Neural crest cell (in vitro differentiated cells): ENCODE data around the gene SNAPC2. TPM values are rescaled to one million over a fixed set of nuclear protein-coding genes. Genes with fewer than 3 reads are reported as not detected.

Experiments
- DNase-seq: peaks from one replicate; pipeline ENCODE4 v3.0.0; 2021; ENCODE audit warnings: low read depth, mixed read lengths, low spot score
- H3K27ac Mint-ChIP-seq: one replicate; pipeline ENCODE4 v1.8.0; 2021; ENCODE audit warnings: mild to moderate bottlenecking, mixed read lengths; ENCODE audit not compliant: unreplicated experiment
- H3K27me3 Mint-ChIP-seq: 2 replicates; pipeline ENCODE4 v1.8.0; 2021; ENCODE audit warnings: low read depth, mild to moderate bottlenecking, mixed read lengths
- H3K36me3 Mint-ChIP-seq: 2 replicates; pipeline ENCODE4 v1.8.0; 2021; ENCODE audit warnings: low read depth, mild to moderate bottlenecking, mixed read lengths
- H3K4me1 Mint-ChIP-seq: 2 replicates; pipeline ENCODE4 v1.8.0; 2021; ENCODE audit warnings: mixed read lengths
- H3K4me3 Mint-ChIP-seq: one replicate; pipeline ENCODE4 v1.8.0; 2021; ENCODE audit warnings: mild to moderate bottlenecking, mixed read lengths
- H3K9me3 Mint-ChIP-seq: 2 replicates; pipeline ENCODE4 v1.8.0; 2021; ENCODE audit warnings: mixed read lengths
- total RNA-seq: library from RNA; stranded (reverse); gene quantifications from 2 replicates; pipeline ENCODE4 v1.2.1, GENCODE V29; 2021
- TF ChIP-seq, protein P1 (sequence below): fragments of 200-600 bp; sonication (generic); conservative IDR thresholded peaks from 2 replicates; pipeline ENCODE4 v1.5.0; 2021; ENCODE audit warnings: antibody characterized with exemption, mild to moderate bottlenecking

SNAPC2 gene
- total RNA-seq, 1 donor from 2014 or later: 19.1 TPM

DNA sequence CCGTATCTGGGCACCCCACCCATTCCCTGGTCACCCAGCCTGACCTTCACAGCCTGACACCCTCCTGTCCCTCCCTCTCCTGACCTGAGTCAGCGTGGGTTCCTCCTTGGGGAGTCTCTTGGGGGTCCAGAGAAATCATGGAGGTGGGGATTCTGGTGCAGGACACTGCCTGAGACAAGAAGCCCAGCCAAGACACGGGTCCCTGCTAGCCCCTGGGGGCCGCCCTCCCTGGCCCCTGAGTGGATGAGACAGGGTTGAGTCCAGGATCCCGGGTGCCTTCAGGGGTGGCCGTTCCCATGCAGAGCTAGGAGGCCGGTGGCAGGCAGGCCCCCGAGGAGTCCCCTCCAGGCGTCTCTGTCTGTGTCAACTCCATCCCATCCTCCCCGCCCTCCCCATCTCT is 14.9 kb upstream of the SNAPC2 start:
- Mint-ChIP-seq H3K27me3 (peaks cover 6% of the 10 kb centered on the region), H3K27ac (no peak overlapping the region), H3K4me1 (peaks cover 25% of the 10 kb centered on the region), H3K4me3 (peak overlapping the region; percentile 93), H3K36me3 (peaks cover 2% of the 10 kb centered on the region), H3K9me3 (no peaks in the 10 kb centered on the region)
- TF ChIP-seq, protein P1, sequence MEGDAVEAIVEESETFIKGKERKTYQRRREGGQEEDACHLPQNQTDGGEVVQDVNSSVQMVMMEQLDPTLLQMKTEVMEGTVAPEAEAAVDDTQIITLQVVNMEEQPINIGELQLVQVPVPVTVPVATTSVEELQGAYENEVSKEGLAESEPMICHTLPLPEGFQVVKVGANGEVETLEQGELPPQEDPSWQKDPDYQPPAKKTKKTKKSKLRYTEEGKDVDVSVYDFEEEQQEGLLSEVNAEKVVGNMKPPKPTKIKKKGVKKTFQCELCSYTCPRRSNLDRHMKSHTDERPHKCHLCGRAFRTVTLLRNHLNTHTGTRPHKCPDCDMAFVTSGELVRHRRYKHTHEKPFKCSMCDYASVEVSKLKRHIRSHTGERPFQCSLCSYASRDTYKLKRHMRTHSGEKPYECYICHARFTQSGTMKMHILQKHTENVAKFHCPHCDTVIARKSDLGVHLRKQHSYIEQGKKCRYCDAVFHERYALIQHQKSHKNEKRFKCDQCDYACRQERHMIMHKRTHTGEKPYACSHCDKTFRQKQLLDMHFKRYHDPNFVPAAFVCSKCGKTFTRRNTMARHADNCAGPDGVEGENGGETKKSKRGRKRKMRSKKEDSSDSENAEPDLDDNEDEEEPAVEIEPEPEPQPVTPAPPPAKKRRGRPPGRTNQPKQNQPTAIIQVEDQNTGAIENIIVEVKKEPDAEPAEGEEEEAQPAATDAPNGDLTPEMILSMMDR: no peak
- no peak for DNase-seq

DNA sequence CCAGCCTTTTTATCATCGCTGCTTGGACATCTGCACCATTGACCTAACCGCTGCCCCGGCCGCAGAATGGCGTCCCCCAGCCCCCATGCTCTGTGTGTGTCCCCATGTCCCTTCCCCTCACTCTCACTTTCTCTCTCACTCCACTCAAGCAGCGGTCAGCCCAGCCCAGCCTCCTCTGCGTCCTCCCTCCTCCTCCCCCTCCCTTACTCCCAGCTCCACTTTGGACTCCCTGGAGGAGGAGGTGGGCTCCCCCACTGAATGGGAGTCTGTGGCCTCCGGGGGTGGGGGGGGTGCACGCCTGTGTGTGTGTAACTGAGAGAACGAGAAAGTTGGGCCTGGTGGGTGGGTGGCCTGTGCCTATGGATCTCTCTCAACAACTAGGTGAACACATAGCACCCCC is 14.3 kb upstream of the SNAPC2 start:
- H3K36me3 Mint-ChIP-seq: peaks cover 2% of the 10 kb centered on the region
- H3K4me1 Mint-ChIP-seq: peaks cover 25% of the 10 kb centered on the region
- H3K27me3 Mint-ChIP-seq: peaks cover 6% of the 10 kb centered on the region
- H3K4me3 Mint-ChIP-seq: peak overlapping the region; percentile 93
- H3K27ac Mint-ChIP-seq: no peak overlapping the region
- TF ChIP-seq, protein P1: no peak
- no peaks in the 10 kb centered on the region for H3K9me3 Mint-ChIP-seq
- no peak for DNase-seq

DNA sequence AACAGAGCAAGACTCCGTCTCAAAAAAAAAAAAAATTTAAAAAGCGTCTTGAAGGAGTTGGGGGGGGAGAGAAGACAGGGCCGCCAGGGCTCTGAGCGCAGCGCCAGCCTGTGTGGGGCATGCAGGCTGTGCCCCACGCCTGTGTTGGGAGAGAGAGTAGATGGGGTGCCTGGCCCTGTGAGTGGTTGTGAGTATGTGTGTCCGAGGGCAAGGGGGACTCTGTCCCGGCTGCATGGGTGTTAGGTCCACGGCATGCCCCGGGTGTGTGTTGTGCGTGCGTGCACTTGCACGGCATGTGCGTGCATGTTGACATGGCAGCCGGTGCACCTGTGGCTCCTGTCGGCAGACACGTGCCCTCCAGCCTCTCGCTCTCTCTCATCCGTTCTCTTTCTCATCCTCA is 13.0 kb upstream of the SNAPC2 start:
- DNase-seq: no peak
- H3K36me3 Mint-ChIP-seq: peaks cover 2% of the 10 kb centered on the region
- H3K27ac Mint-ChIP-seq: no peak overlapping the region
- TF ChIP-seq, protein P1: no peak
- H3K27me3 Mint-ChIP-seq: peaks cover 12% of the 10 kb centered on the region
- H3K9me3 Mint-ChIP-seq: no peaks in the 10 kb centered on the region
- H3K4me3 Mint-ChIP-seq: no peak overlapping the region
- peaks cover 25% of the 10 kb centered on the region for H3K4me1 Mint-ChIP-seq

DNA sequence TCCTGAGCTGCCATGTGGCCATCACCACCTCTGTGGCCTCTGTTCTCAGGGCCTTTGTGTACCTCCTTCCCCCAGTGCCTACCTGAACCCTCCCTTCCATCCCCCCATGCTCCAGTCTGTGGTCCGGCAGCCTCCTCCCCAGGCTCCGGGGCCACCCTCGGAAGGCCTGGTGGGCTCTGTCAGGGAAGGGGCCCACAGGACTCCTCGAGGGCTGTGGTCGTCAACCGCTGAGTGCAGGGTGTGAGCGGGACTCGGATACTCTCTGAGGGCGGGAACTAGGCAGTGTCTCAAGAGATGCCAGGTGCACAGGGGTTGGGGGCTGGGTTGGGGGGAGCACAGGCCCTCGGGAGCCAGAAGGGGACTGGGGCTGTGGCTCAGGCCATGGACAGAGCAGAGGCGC is 12.6 kb upstream of the SNAPC2 start:
- no peaks in the 10 kb centered on the region for H3K9me3 Mint-ChIP-seq
- H3K27me3 Mint-ChIP-seq: peaks cover 12% of the 10 kb centered on the region
- H3K36me3 Mint-ChIP-seq: peaks cover 2% of the 10 kb centered on the region
- H3K4me3 Mint-ChIP-seq: no peak overlapping the region
- no peak overlapping the region for H3K27ac Mint-ChIP-seq
- peaks cover 23% of the 10 kb centered on the region for H3K4me1 Mint-ChIP-seq
- DNase-seq: no peak
- TF ChIP-seq, protein P1: no peak

DNA sequence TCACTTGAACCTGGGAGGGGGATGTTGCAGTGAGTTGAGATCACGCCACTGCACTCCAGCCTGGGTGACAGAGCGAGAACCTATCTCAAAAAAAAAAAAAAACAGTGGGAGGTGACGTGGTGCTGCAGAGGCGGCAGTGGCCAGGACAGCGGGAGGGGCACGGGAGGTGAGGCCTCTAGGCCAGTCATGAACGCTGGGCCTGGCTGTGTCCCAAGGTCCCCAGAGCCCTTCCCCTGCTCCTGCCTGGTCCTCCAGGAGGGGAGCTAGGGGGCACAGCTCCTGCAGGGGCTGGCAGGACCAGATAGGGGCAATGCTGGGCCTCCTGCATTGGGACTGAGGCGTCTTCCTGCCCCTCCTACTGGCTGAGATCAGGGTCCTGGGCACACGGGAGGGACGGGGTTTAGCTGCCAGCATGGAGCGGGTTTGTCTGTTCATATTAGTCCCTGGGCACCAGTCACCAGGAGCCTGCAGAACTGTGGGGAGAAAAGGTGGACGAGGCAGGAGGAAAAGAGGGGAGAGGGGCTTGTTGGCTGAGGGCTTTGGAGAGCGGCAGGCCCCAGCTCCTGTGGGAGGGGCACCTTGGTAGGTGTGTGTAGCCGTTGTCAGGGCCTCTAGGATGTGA is 11.9 kb upstream of the SNAPC2 start:
- Mint-ChIP-seq H3K9me3 (no peaks in the 10 kb centered on the region), H3K36me3 (peaks cover 2% of the 10 kb centered on the region), H3K4me1 (peaks cover 19% of the 10 kb centered on the region), H3K27me3 (peaks cover 14% of the 10 kb centered on the region), H3K4me3 (peak overlapping the region; percentile 62), H3K27ac (no peak overlapping the region)
- no peak for DNase-seq
- TF ChIP-seq, protein P1: no peak
